IMR-90 (cell line): ENCODE measurements around the gene LDB2. TPM values are rescaled to one million over a fixed set of nuclear protein-coding genes. Genes with fewer than 3 reads are reported as not detected.

Experiments used
- ATAC-seq: fragments of 200-7000 bp; cut with Tn5 transposase; 2 replicates; pipeline ENCODE4 v1.9.1; 2020; ENCODE audit warnings: low read depth, mild to moderate bottlenecking, moderate library complexity
- BruUV-seq: library from RNA; stranded (reverse); fragments of 400-500 nt; replicated peaks from 2 replicates; lab custom pipeline; 2021; lab: Mats Ljungman, UMichigan
- CTCF ChIA-PET: fragments of 300-600 bp; formaldehyde crosslinking; extraction: SDS; loops from one replicate; lab custom pipeline; 2021; ENCODE audit warnings: antibody characterized with exemption; lab: Yijun Ruan, JAX
- POLR2A ChIA-PET: fragments of 300-600 bp; sonication (Branson Sonifier 250); formaldehyde crosslinking; loops from one replicate; lab custom pipeline; 2022; ENCODE audit warnings: antibody characterized with exemption; ENCODE audit not compliant: unreplicated experiment; lab: Charles Lee
- DNase-seq: peaks from one replicate; pipeline ENCODE4 v3.0.0; 2013
- H2AFZ ChIP-seq: replicated peaks from 2 replicates; pipeline ENCODE3; 2013; ENCODE audit warnings: low read length, mild to moderate bottlenecking; ENCODE audit not compliant: poor library complexity
- H2AK5ac ChIP-seq: 2 replicates; pipeline ENCODE4 v1.6.1; 2013; ENCODE audit warnings: low read depth, low read length, inconsistent platforms
- H2AK9ac ChIP-seq: replicated peaks from 2 replicates; pipeline ENCODE3; 2013; ENCODE audit warnings: mild to moderate bottlenecking, low read depth, low read length, moderate library complexity; ENCODE audit not compliant: poor library complexity
- H2BK120ac ChIP-seq: 2 replicates; pipeline ENCODE4 v1.6.1; 2013; ENCODE audit warnings: low read depth, low read length, inconsistent platforms
- H2BK15ac ChIP-seq: 3 replicates; pipeline ENCODE4 v1.6.1; 2013; ENCODE audit warnings: low read depth, low read length, inconsistent platforms
- H2BK20ac ChIP-seq: 2 replicates; pipeline ENCODE4 v1.6.1; 2013; ENCODE audit warnings: low read depth, mild to moderate bottlenecking, inconsistent platforms, low read length, moderate library complexity
- H2BK5ac ChIP-seq: 2 replicates; pipeline ENCODE4 v1.6.1; 2013; ENCODE audit warnings: mild to moderate bottlenecking, low read depth, low read length, inconsistent platforms; ENCODE audit not compliant: poor library complexity, severe bottlenecking
- H3K14ac ChIP-seq: replicated peaks from 2 replicates; pipeline ENCODE4 v1.6.1; 2013; ENCODE audit warnings: low read depth, low read length, inconsistent platforms
- H3K18ac ChIP-seq: 2 replicates; pipeline ENCODE4 v1.6.1; 2013; ENCODE audit warnings: low read depth, low read length, control low read depth
- H3K23ac ChIP-seq: 2 replicates; pipeline ENCODE4 v1.6.1; 2013; ENCODE audit warnings: low read depth, low read length, inconsistent platforms
- H3K27ac ChIP-seq: 2 replicates; pipeline ENCODE4 v1.5.1; 2013; ENCODE audit warnings: mild to moderate bottlenecking, control low read depth, low read length; ENCODE audit not compliant: insufficient read depth
- H3K27me3 ChIP-seq: 2 replicates; pipeline ENCODE4 v1.6.1; 2013; ENCODE audit warnings: low read length; ENCODE audit not compliant: control insufficient read depth, insufficient read depth
- H3K36me3 ChIP-seq: 2 replicates; pipeline ENCODE4 v1.6.1; 2013; ENCODE audit warnings: low read length, mixed read lengths; ENCODE audit not compliant: control insufficient read depth, insufficient read depth
- H3K4ac ChIP-seq: 2 replicates; pipeline ENCODE4 v1.6.1; 2013; ENCODE audit warnings: low read depth, low read length, inconsistent platforms
- H3K4me1 ChIP-seq: 2 replicates; pipeline ENCODE4 v1.6.1; 2013; ENCODE audit warnings: low read length, mixed read lengths; ENCODE audit not compliant: control insufficient read depth, insufficient read depth
- H3K4me2 ChIP-seq: 2 replicates; pipeline ENCODE4 v1.6.1; 2013; ENCODE audit warnings: low read depth, mild to moderate bottlenecking, control low read depth, low read length, moderate library complexity
- H3K4me3 ChIP-seq: 2 replicates; pipeline ENCODE4 v1.5.1; 2013; ENCODE audit warnings: low read depth, mild to moderate bottlenecking, control low read depth, low read length, moderate library complexity; ENCODE audit not compliant: insufficient read depth
- H3K56ac ChIP-seq: 2 replicates; pipeline ENCODE4 v1.6.1; 2013; ENCODE audit warnings: low read length, inconsistent platforms; ENCODE audit not compliant: insufficient read depth; ENCODE audit errors: extremely low read depth
- H3K79me1 ChIP-seq, 2 experiments: 2 replicates each; pipeline ENCODE4 v1.6.1; 2013; ENCODE audit warnings: low read length in 2 of 2, inconsistent platforms in 1 of 2, low read depth in 1 of 2
- H3K9ac ChIP-seq: 2 replicates; pipeline ENCODE4 v1.6.1; 2013; ENCODE audit warnings: low read depth, low read length, control low read depth
- H3K9me1 ChIP-seq: 2 replicates; pipeline ENCODE4 v1.6.1; 2013; ENCODE audit warnings: low read length, inconsistent platforms; ENCODE audit not compliant: insufficient read depth
- H3K9me3 ChIP-seq: 2 replicates; pipeline ENCODE4 v1.6.1; 2013; ENCODE audit warnings: low read length; ENCODE audit not compliant: control insufficient read depth, insufficient read depth
- H4K20me1 ChIP-seq: 2 replicates; pipeline ENCODE4 v1.6.1; 2013; ENCODE audit warnings: low read length, inconsistent platforms; ENCODE audit not compliant: insufficient read depth
- H4K5ac ChIP-seq: 2 replicates; pipeline ENCODE4 v1.6.1; 2013; ENCODE audit warnings: mild to moderate bottlenecking, low read depth, low read length, control low read depth
- H4K8ac ChIP-seq, 2 experiments: 2 replicates each; pipeline ENCODE4 v1.6.1; 2013; ENCODE audit warnings: low read depth in 2 of 2, low read length in 2 of 2, control low read depth in 1 of 2, inconsistent platforms in 1 of 2
- H4K91ac ChIP-seq: 2 replicates; pipeline ENCODE4 v1.6.1; 2013; ENCODE audit warnings: low read depth, low read length, inconsistent platforms; ENCODE audit not compliant: insufficient read depth
- CEBPB ChIP-seq: IDR thresholded peaks from 2 replicates; pipeline ENCODE4 v1.6.1; 2012; ENCODE audit warnings: low read depth, low read length, improper control_type of control experiment
- CHD1 ChIP-seq: IDR thresholded peaks from 2 replicates; pipeline ENCODE4 v1.6.1; 2012; ENCODE audit warnings: low read depth, low read length, improper control_type of control experiment
- FOS ChIP-seq: fragments of 150-350 bp; IDR thresholded peaks from 2 replicates; pipeline ENCODE4 v1.6.1; 2016; ENCODE audit warnings: low read depth, low read length
- MXI1 ChIP-seq: IDR thresholded peaks from 2 replicates; pipeline ENCODE4 v1.6.1; 2012; ENCODE audit warnings: low read depth, mild to moderate bottlenecking, low read length, moderate library complexity, borderline replicate concordance
- POLR2A ChIP-seq: IDR thresholded peaks from 2 replicates; pipeline ENCODE4 v1.6.1; 2012; ENCODE audit warnings: mild to moderate bottlenecking, low read depth, low read length
- WGBS, 2 experiments: methylation state at CpG; one replicate each; pipeline versions ENCODE4 v1.1.5 to v1.1.7; 2013; ENCODE audit warnings: missing lambda C conversion rate in 2 of 2; ENCODE audit not compliant: insufficient read length in 1 of 2; ENCODE audit errors: extremely low coverage in 2 of 2; 5-methylcytosine and 5-hydroxymethylcytosine counted together
- dilution Hi-C: fragments of 300-500 bp; cut with HindIII; formaldehyde crosslinking; loops from one replicate; pipeline ENCODE4 v1.14.3; 2018; ENCODE audit warnings: low sequenced_read_pairs; ENCODE audit not compliant: unreplicated experiment
- in situ Hi-C: fragments of 300-500 bp; cut with MboI; formaldehyde crosslinking; loops from 3 replicates; pipeline ENCODE4 v1.14.3; 2019; ENCODE audit warnings: low sequenced_read_pairs, inconsistent platforms, mixed read lengths
- intact Hi-C: fragments of 100-400 bp; cut with micrococcal nuclease; formaldehyde crosslinking; loops from 2 replicates; pipeline ENCODE4 v1.10.0; 2022
- polyA plus RNA-seq, 3 experiments: library from polyadenylated mRNA; depleted of rRNA; stranded (reverse); fragments of >200 nt; gene quantifications; 2 replicates each; pipeline ENCODE4 v1.2.3, GENCODE V29; 2012; ENCODE audit warnings: low replicate concordance in 1 of 3
- total RNA-seq: library from RNA; depleted of rRNA; stranded (reverse); fragments of >200 nt; gene quantifications from 2 replicates; pipeline ENCODE4 v1.2.3, GENCODE V29; 2012
- TF ChIP-seq, protein P1 (sequence below): conservative IDR thresholded peaks from 2 replicates; pipeline ENCODE4 v1.5.1; 2012; ENCODE audit warnings: mild to moderate bottlenecking, low read depth, low read length, improper control_type of control experiment
- TF ChIP-seq, protein P2 (sequence below): fragments of 150-350 bp; IDR thresholded peaks from 2 replicates; pipeline ENCODE4 v1.6.1; 2016; ENCODE audit warnings: low read depth, mild to moderate bottlenecking, low read length, moderate library complexity, borderline replicate concordance

LDB2 gene
- total and polyA plus RNA-seq, 2 of the 4 experiments (the other 2 are of a cell fraction), result 67.9 to 116 TPM

DNA sequence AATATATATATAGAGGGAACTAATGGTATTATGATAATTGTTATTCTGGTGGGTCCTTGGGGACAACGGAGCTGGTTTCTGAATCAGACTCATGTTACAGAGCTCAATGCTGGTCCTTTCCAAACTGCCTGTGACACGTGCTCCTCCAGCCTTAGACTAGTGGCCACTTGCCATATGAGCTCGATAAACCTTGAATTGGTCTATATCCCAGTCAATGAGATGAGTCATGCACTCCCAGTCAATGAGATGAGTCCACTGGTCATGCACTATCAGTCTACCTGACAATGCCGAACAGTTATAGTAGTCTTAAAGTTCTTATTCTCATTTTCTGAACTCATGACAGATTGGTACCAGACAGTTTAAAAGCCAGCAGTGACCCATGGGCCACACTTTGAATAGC, 325.2 kb downstream of the LDB2 start:
- H2BK120ac ChIP-seq, result no peak overlapping the region
- no peaks in the 10 kb centered on the region for H3K9me3 ChIP-seq
- no peak overlapping the region for H4K8ac ChIP-seq
- CTCF ChIA-PET, result interaction anchor here (0.8 kb wide), 1 partner anchor 48 kb away, joined by 3 read pairs; no protein-coding TSS in a partner anchor
- H2AK9ac ChIP-seq, result no peak overlapping the region
- H3K4me1 ChIP-seq, result peaks cover 6% of the 10 kb centered on the region
- H3K27me3 ChIP-seq, result no peaks in the 10 kb centered on the region
- no peak overlapping the region for H2AFZ ChIP-seq
- H3K4me2 ChIP-seq, result no peak overlapping the region
- no peak overlapping the region for H3K27ac ChIP-seq
- no peak overlapping the region for H3K23ac ChIP-seq
- H2BK15ac ChIP-seq, result no peak overlapping the region; the same call in 2 of the 3 replicates
- DNase-seq (peak; percentile 67), ATAC-seq (peak; percentile 27; the same call in 1 of the 2 replicates)
- dilution Hi-C loops (no loop called here), in situ Hi-C loops (no loop called here), intact Hi-C loops (no loop called here)
- no peak for TF ChIP-seq MXI1
- TF ChIP-seq POLR2A, result no peak
- TF ChIP-seq CHD1, result no peak
- no peak for TF ChIP-seq CEBPB
- 0 out of 2 replicates have a peak, but pooled peaks have one; percentile 18 for TF ChIP-seq FOS
- TF ChIP-seq, protein P1, sequence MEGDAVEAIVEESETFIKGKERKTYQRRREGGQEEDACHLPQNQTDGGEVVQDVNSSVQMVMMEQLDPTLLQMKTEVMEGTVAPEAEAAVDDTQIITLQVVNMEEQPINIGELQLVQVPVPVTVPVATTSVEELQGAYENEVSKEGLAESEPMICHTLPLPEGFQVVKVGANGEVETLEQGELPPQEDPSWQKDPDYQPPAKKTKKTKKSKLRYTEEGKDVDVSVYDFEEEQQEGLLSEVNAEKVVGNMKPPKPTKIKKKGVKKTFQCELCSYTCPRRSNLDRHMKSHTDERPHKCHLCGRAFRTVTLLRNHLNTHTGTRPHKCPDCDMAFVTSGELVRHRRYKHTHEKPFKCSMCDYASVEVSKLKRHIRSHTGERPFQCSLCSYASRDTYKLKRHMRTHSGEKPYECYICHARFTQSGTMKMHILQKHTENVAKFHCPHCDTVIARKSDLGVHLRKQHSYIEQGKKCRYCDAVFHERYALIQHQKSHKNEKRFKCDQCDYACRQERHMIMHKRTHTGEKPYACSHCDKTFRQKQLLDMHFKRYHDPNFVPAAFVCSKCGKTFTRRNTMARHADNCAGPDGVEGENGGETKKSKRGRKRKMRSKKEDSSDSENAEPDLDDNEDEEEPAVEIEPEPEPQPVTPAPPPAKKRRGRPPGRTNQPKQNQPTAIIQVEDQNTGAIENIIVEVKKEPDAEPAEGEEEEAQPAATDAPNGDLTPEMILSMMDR, result no peak
- TF ChIP-seq, protein P2, sequence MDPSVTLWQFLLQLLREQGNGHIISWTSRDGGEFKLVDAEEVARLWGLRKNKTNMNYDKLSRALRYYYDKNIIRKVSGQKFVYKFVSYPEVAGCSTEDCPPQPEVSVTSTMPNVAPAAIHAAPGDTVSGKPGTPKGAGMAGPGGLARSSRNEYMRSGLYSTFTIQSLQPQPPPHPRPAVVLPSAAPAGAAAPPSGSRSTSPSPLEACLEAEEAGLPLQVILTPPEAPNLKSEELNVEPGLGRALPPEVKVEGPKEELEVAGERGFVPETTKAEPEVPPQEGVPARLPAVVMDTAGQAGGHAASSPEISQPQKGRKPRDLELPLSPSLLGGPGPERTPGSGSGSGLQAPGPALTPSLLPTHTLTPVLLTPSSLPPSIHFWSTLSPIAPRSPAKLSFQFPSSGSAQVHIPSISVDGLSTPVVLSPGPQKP, result no peak
- no peak overlapping the region for H3K56ac ChIP-seq
- H3K14ac ChIP-seq, result no peak overlapping the region
- no TSS peak for BruUV-seq
- no peaks in the 10 kb centered on the region for H4K20me1 ChIP-seq
- no peak overlapping the region for H2BK5ac ChIP-seq
- no peak overlapping the region for H3K4me3 ChIP-seq
- peak overlapping the region; percentile 23; the same call in 1 of the 2 replicates for H2AK5ac ChIP-seq
- no peaks in the 10 kb centered on the region for H3K9me1 ChIP-seq
- H3K9ac ChIP-seq, result no peak overlapping the region
- POLR2A ChIA-PET, result no interaction called here
- no peaks in the 10 kb centered on the region for H3K36me3 ChIP-seq
- no peak overlapping the region for H2BK20ac ChIP-seq
- no peaks in the 10 kb centered on the region for H3K79me1 ChIP-seq
- 75% methylated on average over 2 of the region's 4 CpGs; no CpG with 5 or more reads in 1 of the 2 experiments for WGBS, 2 experiments
- no peak overlapping the region for H4K91ac ChIP-seq
- peak overlapping the region; percentile 2; the same call in 1 of the 2 replicates for H3K18ac ChIP-seq
- H4K5ac ChIP-seq, result no peak overlapping the region
- no peak overlapping the region for H3K4ac ChIP-seq
